DMS53 treated with DMSO at 0.1 percent for 48 hours (cell line): ENCODE data around the gene WWOX.
A peak's percentile ranks its signal among the peaks of the same experiment; 100 is the strongest.

Source experiments
- DNase-seq: peaks from one replicate; lab custom pipeline; 2025; ENCODE audit not compliant: unreplicated experiment; lab: John Stamatoyannopoulos, UW

Gene WWOX

DNA sequence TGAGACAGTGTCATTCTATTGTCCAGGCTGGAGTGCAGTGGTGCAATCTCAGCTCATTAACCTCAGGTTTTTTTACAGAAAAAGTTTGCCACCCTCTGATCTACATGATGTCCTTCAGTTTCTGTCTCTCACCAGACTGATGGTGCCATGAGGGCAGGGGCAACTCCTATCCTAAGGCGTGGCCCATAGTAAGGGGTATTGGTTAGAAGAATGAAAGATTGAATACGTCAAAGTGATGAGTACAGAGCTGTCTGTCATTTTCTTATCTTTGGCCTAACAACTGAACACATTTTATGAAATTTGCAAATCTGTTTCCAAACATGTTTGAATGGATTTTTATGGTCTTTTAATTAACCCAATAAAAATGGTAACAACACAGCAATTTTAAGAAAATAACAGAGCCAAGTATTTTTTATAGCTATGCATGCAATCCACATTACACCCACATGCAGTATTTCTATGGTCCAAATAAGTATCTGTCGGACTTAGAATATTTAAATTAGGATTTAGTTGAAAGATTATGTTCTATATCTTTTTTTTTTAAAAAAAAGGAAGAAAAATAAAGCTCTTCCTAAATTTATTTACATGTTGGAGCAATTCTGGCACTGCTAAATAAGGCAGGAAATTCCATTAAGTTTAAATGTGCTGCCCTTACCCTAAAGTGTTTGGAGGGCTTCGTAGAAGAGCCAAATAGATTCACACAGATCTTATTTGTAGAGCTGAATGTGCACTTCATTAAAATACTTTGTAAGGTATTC, 192.8 kb downstream of the WWOX start:
- no peak for DNase-seq

DNA sequence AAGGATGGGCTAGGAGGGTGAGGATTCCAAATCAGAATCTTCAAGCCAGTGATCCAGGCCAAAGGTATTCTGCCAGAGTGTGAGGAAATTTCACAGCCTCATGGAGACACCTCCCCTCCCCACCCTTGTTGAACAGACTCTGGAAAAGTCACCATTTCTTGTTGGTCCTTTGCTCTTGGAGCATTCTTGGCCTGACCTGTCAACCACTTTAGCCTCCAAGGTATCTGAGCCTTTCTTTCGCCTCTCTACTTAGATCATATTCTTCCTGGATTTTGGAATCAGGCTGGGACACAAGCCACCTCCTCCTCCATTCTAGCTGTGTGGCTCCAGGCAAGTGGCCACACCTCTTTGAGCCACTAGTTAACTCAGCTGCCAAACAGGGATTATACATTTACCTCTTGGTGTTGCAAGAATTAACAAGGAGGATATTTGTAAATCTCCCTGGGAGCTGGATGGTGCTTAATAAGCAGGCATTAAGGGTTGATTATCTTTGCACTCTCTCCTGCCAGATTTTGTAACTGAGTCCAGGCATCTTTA, 193.5 kb downstream of the WWOX start:
- DNase-seq, result no peak

DNA sequence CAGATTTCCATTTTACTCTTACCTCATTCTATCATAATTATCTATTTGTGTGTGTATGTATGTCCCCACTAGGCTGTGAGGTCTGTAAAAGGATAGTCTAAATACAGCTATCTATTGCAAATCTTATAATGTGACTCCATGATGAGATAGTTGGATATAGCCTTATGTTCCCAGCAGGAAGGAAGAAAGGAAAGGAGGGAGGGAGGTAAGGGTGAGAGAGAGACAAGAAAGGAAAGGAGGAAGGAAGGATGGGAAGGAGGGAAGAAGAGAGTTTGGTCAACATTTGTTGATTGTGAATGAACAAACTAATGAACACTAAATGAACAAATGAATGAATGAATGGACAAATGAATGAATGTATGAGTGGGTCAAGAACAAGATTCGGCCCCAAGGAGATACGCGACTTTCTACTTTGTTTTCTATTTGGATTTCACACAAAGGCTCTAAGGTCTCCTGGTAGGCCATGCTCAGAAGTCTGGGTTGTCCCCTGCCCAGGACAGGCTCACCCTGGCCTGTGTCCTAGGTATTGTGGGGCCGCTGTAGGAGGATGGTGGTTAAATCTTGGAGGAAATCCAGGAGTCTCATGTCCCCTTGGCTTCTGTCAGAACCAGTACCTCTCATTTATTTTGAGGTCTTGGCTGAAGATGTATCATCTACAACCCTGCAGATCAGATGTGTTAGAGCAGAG, 195.2 kb downstream of the WWOX start:
- DNase-seq, result no peak

DNA sequence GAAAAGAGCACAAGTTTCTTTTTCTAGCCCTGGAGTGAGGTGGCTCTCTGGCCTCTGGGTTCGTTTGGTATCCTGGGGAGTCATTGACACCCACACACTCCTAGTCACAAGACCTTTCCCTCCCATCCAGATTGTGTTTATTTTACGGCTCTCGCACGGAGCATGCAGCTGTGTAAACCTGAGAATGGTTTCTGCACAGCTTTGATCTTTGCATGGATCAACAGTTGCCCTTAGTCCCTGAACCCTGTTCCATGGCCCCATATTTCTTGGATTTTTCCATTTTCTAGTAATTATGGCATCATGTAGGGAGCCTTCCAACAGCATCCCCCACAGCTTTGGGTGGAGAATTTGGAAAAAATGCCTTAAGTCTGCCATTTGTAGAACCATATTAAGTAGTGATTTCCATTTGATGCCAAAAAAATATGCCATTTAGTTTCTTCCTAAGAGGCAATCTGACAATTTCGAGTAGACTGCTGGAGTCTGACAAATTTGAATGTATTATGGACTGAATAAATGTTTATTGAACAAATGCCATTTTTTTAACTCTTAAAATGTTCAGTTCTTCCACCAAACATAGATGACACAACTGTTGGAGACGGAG, 197.7 kb downstream of the WWOX start:
- DNase-seq, result peak; percentile 93

DNA sequence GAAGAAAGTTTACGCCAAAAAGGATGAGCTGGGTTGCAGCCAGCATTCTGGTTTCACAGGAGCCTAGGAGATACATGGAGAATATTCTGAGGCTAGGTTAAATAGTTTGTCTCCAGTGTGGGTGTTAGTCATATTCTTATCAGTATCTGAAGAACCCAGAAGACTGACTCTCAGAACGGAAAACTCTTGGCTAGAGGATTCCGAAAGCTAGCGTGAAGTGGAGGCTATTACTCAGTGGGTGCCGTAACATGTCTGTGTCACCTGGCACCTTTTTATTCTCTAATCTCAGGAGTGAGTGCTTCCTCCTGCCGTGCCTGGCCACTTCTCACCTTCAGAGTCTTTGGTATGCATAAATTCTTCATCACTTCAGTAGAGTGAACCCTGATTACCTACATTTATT, 199.5 kb downstream of the WWOX start:
- no peak for DNase-seq

DNA sequence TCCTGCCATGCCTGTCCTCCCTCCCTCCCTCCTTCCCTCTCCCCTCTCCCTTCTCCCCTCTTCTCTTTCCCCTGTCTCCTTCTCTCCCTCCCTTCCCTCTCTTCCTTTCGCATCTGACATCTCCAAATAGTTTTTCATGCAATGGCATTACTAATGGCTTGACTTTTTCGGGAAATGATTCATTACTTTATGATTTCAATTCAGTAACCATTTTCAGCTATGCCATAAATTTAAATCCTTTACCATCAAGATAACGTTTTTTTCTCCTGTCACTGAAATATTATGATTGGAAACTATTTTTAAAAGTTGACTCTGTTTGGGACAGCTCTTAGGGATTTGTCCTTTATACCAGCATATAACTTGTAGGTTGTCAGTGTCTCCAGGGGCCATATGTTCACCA, 201.0 kb downstream of the WWOX start:
- no peak for DNase-seq

DNA sequence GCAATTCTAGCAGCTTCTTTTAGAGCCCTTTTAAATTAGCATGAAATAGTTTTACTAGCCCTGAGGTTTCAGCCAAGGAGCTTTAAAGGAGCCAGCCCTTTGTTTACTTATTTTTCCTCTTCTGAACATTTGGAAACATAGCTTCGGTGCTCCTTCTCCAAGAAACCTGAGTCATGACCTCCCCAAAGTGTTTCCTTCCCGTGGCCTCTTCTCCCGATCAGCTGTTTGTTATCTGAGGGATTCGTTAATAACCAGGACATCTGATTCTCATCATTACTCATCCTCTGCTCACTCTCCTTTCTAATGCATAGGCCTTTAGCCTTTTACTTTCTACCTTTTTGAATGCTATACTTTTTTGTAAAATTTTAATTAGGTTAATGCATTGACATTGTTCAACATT, 204.5 kb downstream of the WWOX start:
- DNase-seq, result no peak

DNA sequence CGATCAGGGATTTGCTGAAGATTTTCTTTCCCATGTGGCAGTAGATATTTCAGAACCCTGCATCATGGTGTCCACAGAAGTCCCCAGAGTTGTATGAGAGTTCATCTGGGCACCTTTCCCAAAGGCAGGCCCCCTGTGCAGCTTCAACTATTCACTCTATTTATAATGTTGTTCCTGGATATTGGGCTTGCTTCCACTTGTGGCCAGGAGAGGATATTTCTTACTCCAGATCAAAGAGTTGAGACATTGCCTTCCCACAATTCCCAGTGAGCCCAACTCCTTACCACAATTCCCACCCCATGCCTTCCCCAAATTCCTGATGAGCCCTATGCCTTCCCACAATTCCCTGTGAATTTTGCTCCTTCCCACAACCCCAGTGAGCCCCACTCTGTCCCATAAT, 206.9 kb downstream of the WWOX start:
- no peak for DNase-seq

DNA sequence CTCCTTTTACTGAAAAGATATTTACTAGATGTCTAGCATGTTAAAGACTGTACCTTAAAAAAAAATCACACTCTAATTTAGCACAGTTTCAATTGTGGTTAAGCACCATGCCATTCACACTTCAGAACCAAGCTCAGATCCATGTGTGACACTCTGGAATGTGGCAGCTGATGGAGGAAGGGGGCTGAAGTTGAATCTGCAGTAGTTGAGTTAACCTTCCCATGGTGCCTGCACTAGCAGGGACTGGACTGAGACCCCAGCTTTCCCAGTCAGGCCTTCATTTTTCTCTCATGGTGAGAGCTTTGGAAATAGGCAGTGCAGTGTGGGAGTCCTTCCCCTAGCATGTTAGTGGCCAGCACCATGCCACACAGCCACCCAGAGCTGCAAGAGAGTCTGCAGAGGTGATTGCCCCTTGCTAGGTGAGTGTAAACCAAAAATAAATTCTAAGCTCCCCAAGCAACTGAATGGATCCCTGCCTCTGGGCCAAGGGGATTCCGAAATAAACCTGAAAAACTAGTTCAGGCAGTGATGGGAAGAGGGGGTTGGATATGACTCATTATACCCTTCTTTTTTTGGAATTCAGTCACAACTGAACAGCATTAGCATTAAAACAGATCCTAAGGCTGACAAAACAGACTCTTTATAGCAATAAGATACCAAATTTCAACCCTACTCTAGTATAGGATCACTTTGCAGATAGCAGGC, 208.5 kb downstream of the WWOX start:
- DNase-seq, result no peak

DNA sequence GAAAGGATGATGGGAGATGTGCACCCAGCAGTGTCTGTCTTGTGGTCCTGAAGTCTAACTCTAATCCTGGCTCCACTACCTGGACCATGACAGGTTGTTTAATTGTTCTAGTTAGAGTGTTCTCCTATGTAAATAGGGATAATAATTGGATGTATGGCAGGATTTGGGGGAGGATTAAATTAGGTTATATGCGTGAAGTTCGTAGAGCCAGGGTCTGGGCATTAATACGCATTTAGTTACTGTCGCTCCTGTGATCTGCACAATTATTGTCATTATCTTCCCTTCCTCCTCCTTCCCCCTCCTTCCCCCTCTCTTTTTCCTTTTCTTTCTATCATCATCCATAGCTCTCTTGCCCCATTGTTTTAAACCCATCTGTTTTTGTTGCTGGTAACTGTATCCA, 210.3 kb downstream of the WWOX start:
- DNase-seq, result no peak

DNA sequence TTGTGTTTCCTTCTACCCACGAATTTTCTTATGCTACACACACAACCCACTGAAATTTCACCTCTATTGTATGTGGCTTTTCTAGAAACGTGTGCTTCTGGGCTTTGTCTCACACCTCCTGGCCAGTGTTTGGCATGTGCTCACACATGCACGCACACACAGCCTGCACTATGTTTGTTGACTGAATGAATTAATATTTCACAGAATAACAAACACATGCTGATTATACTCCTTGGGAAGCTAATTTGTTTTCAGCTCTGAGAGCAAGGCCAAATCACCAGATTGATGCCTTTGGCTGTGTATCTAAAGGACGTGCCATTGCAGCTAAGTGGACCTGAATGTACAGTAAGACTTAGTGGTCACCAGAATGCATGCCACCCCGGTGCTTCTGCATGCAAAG, 210.7 kb downstream of the WWOX start:
- no peak for DNase-seq

DNA sequence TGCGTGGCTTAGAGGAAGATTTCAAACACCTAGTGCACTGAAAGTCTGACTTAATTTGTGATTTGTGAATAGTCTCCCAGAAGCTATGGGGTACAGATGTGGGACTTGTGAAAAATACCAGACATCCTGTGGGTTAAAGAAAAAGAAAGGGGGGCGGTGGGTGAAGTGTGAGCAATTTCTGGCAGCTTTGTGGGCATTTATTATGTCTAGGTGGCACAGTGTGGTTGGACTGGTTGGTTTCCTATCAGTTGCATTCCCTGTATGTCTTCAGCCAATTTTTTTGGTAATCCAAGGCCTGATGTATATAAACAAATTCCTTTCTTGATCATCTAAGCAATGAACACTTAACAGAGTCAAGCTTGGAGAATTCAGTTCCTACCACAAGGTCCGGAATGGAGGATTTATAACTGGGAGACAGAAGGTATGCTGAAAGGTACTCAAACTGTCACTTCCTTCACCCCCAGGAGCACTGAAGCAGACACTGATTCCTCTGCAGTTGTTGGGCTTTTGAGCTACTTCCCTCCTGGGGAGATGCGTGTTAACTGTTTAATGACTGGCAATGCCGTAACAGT, 211.6 kb downstream of the WWOX start:
- no peak for DNase-seq

DNA sequence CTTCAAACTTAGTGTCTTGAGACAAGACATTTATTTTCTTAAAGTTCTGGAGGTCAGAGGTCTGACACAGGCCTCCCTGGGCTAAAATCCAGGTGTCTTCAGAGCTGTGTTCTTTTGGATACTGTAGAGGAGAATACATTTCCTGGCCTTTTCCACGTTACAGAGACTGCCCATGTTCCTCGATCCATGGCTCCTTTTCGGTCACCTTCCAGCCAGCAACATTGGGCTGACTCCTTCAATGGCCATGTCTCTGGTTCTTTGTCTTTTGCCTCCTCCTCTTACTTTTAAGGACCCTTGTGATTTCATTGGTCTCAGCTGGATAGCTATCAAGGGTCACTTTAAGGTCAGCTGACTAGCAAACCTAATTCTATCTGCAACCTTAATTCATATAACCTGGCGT, 212.4 kb downstream of the WWOX start:
- DNase-seq, result no peak

DNA sequence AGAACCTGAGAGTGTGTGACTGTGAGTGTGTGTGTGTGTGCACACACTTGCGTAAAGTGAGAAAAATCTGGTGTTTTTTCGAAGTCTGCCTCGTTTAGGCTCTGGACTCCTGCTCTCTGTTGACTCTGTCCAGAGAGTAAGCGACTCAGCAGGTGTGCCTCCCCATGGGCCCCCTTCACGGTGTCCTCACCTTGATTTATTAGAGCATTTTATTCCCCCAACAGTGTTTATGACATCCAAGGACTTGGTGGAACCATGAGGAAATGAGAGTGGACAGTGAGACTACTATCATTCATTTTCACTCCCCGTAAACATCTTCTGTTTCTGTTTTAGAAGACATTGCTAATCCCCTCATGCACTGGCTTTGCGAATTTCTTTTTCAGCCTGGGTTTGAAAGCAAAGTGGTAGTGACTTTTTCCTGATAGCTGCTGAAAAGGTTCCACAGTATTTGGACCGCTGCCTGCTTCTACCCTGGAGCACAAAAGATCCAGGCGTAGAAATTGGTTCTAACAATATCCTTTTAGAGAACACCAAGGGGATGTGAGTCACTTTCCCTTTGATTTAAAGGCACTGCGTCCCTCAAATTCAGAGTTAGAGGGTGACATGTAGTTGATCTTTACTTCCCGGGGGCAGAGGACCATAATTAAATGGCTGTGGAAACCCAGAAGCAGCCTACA, 218.2 kb downstream of the WWOX start:
- no peak for DNase-seq

DNA sequence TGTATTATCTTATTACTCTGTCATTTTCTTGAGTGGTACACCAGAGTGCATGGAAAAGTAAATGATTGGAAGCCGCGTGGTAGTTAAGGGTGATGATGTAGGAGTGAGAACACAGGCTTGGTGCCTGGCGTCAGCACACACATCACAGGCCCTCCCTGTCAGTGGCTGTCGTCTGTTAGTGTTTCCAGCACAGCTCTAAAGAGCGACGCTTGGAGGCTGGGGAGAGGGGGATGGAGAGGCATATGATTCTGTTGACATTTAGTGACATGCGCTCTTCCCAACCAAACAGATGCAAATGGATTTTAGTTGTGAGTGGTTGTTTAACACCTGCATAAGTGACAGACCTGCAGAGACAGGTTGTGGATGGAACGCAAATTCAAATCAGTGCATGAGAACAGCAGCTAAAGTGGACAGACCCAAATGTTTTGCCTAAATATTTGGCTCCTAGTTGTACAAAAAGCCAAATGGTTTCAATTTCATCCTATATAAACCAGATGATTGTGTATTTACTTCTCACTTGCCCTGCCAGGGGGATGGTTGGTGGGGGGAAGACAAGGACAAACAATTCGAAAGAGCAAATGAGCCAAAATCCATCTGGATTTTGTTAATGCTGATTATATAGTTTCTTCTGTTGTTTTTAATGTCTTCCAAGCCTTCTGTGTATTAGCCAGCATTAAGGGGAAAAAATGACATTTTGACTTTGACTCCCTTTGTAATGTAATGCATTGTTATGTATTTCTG, 222.3 kb downstream of the WWOX start:
- no peak for DNase-seq

DNA sequence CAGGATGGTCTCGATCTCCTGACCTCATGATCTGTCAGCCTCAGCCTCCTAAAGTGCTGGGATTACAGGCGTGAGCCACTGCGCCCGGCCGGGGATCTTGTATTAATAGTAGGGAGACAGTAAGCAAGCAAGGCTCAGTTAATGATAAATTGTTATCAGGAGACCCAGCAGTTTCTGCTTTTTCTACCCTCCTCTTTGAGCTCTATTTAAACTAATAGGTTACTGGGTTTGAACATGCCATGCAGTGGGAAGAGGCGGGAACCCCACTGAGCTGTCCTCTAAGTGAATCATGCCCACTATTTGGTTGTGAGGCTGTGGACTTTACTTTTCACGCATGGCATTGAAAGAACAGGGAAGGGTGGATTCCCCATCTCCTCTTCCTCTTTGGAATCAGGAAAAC, 223.9 kb downstream of the WWOX start:
- DNase-seq, result no peak

DNA sequence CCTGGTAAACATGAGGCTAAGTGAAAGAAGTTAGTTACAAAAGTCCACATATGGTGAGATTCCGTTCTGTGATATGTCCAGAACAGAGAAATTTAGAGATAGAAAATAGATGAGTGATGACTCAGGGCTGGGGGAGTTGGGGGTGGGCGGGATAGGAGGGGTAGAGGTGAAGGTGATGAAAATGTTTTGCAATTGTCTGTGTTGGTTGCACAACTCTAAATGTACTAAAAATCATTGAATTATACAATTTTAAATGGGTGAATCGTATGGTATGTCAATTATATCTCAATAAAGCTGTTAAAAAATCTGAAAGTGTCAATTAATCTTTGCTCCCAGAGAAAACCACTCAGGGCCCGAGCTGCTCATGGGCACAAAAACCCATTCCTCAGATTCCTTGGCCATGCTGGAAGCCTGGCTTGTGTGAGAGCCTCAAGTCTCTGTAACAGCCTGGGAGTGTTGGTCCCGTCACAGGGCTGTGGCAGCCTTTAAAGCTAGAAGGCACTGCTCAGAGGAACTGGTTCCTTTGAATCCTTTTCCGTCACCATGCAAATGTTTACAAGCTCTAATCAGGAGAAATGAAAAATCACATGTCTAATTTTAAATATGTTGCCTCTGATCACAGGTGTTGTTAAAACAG, 225.3 kb downstream of the WWOX start:
- no peak for DNase-seq

DNA sequence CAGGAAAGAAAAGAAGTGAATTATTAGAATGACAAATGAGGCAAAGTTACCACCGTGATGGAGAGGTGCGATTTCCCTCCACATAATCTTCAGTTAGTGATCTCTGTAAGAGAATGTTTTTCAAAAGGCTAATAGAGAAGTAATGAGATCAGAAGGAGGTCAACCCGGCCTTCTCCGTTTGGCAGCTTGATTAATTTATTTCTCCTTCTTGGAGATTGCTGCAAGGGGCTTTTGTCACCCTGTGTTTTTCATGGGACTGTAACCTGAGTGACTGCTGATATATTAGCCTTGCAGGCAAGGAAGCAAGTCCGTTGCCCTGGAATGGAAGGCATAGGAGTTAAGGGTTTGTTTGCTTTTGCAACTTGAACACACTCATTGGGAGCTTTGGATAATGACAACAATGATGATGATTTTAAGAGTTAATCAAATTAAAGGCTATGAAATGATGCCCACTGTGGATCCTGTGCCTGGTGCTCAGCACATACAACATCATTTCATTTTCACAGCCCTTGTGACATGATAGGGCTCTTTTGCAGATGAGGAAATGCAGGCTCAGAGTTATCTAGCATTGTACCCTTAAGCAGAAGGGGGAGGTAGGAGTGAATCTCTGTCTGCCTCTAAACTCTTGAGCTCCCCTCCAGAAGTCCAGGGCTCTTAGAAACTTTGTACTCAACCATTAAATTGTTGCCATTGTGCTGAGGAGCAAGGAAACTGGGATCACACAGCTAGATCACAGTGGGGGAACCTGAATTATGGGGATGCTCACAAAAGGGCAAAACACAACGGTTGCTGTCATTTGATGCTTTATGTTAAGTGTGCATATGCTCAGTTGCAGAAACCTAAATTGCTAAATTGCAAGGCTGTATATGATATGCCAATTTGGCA, 226.3 kb downstream of the WWOX start:
- DNase-seq, result no peak

DNA sequence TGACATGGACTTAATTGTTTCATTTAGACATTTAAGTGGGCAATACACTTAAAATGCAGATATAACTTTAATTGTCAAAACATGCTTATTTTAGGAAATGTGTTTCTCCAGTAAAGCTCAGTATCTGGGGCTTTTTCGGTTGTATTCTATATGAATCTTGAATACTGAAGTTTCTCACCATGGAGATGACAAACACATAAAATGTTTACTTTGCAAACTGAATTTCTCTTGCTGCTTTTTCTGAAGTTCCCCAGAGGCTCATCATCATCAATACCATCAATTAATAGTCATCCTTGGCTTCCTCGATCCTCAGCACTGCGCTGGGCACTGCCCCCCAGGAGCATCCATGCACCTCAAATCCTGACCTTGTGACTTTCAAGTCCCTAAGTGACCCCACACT, 227.3 kb downstream of the WWOX start:
- DNase-seq, result no peak
